HepG2 (cell line): ENCODE data around the gene USP7. TPM values are rescaled to one million over a fixed set of nuclear protein-coding genes. Genes with fewer than 3 reads are reported as not detected.
A peak's percentile ranks its signal among the peaks of the same experiment; 100 is the strongest.

Experiments
- ELF4 ChIP-seq: sonication (generic); formaldehyde crosslinking; IDR thresholded peaks from 2 replicates; pipeline ENCODE4 v1.5.0; 2020; ENCODE audit warnings: missing genetic modification reagents, mild to moderate bottlenecking, moderate library complexity, borderline replicate concordance
- HMGA1 ChIP-seq: sonication (generic); formaldehyde crosslinking; conservative IDR thresholded peaks from 2 replicates; pipeline ENCODE4 v1.4.0; 2020; ENCODE audit warnings: missing genetic modification reagents
- HNRNPUL1 ChIP-seq: fragments of 200-400 bp; formaldehyde crosslinking; IDR thresholded peaks from 2 replicates; pipeline ENCODE4 v1.6.1; 2017; ENCODE audit warnings: low read depth, mild to moderate bottlenecking, low read length, moderate library complexity
- KLF6 ChIP-seq: IDR thresholded peaks from 2 replicates; pipeline ENCODE4 v1.8.0; 2016; ENCODE audit warnings: missing biosample characterization, missing genetic modification reagents
- MAZ ChIP-seq, 2 experiments: sonication (generic) in 1 of 2; formaldehyde crosslinking in 1 of 2; IDR thresholded peaks; 2 replicates each; pipeline versions ENCODE4 v1.5.0 to v1.6.1; 2012 to 2020; ENCODE audit warnings: low read depth in 2 of 2, mild to moderate bottlenecking in 2 of 2, borderline replicate concordance in 1 of 2, improper control_type of control experiment in 1 of 2, low read length in 1 of 2, missing genetic modification reagents in 1 of 2, moderate library complexity in 1 of 2
- MED1 ChIP-seq: sonication (generic); formaldehyde crosslinking; IDR thresholded peaks from 2 replicates; pipeline ENCODE4 v1.4.0; 2020; ENCODE audit warnings: missing genetic modification reagents
- MIER2 ChIP-seq: IDR thresholded peaks from 2 replicates; pipeline ENCODE4 v1.6.1; 2016; ENCODE audit warnings: missing biosample characterization, missing genetic modification reagents
- MTA3 ChIP-seq: sonication (generic); formaldehyde crosslinking; IDR thresholded peaks from 2 replicates; pipeline ENCODE4 v1.4.0; 2020; ENCODE audit warnings: missing genetic modification reagents
- PHF21A ChIP-seq: sonication (generic); formaldehyde crosslinking; IDR thresholded peaks from 2 replicates; pipeline ENCODE4 v1.5.0; 2020; ENCODE audit warnings: mild to moderate bottlenecking, missing genetic modification reagents
- POGZ ChIP-seq: sonication (generic); formaldehyde crosslinking; IDR thresholded peaks from 2 replicates; pipeline ENCODE4 v1.4.0; 2020; ENCODE audit warnings: mild to moderate bottlenecking, missing genetic modification reagents
- PTBP1 ChIP-seq: fragments of 200-400 bp; formaldehyde crosslinking; IDR thresholded peaks from 2 replicates; pipeline ENCODE4 v1.6.1; 2018; ENCODE audit warnings: low read length, low read depth; ENCODE audit not compliant: poor library complexity, severe bottlenecking
- RBFOX2 ChIP-seq: fragments of 200-400 bp; formaldehyde crosslinking; IDR thresholded peaks from 2 replicates; pipeline ENCODE4 v1.6.1; 2017; ENCODE audit warnings: low read depth, mild to moderate bottlenecking, low read length
- SIN3A ChIP-seq: IDR thresholded peaks from 2 replicates; pipeline ENCODE4 v1.6.1; 2011; ENCODE audit warnings: low read depth, mild to moderate bottlenecking, control low read depth, low read length, borderline replicate concordance
- STAT5B ChIP-seq: sonication (generic); formaldehyde crosslinking; IDR thresholded peaks from 2 replicates; pipeline ENCODE4 v1.4.0; 2020; ENCODE audit warnings: missing genetic modification reagents
- TGIF2 ChIP-seq: IDR thresholded peaks from 2 replicates; pipeline ENCODE4 v1.6.1; 2016; ENCODE audit warnings: control low read depth, missing compliant biosample characterization
- U2AF2 ChIP-seq: fragments of 200-400 bp; formaldehyde crosslinking; IDR thresholded peaks from 2 replicates; pipeline ENCODE4 v1.6.1; 2017; ENCODE audit warnings: low read depth, mild to moderate bottlenecking, low read length
- WIZ ChIP-seq: sonication (generic); formaldehyde crosslinking; IDR thresholded peaks from 2 replicates; pipeline ENCODE4 v1.5.1; 2020; ENCODE audit warnings: mild to moderate bottlenecking, missing genetic modification reagents
- ZFP36L2 ChIP-seq: sonication (generic); formaldehyde crosslinking; IDR thresholded peaks from 2 replicates; pipeline ENCODE4 v1.4.0; 2020; ENCODE audit warnings: missing genetic modification reagents
- ZNF138 ChIP-seq: sonication (generic); formaldehyde crosslinking; IDR thresholded peaks from 2 replicates; pipeline ENCODE4 v1.5.0; 2020; ENCODE audit warnings: mild to moderate bottlenecking, low read depth, missing genetic modification reagents
- ZNF792 ChIP-seq: IDR thresholded peaks from 2 replicates; pipeline ENCODE4 v1.6.1; 2016
- ZSCAN21 ChIP-seq: sonication (generic); formaldehyde crosslinking; IDR thresholded peaks from 2 replicates; pipeline ENCODE4 v1.8.0; 2022; ENCODE audit warnings: mild to moderate bottlenecking, missing genetic modification reagents, moderate library complexity, borderline replicate concordance
- polyA plus RNA-seq, 8 experiments: library from polyadenylated mRNA; depleted of rRNA in 3 of 8; stranded (reverse) in 7 of 8; unstranded in 1 of 8; fragments of >200 nt; fragmentation: Illumina TruSeq in 4 of 8; extraction: Trizol in 4 of 8; gene quantifications; 2 replicates each; pipeline versions ENCODE4 v1.2.1 to v1.2.3, GENCODE V29; 2011 to 2016; ENCODE audit warnings: low read depth in 4 of 8, missing spikeins in 1 of 8, mixed read lengths in 1 of 8; ENCODE audit not compliant: insufficient read depth in 1 of 8
- total RNA-seq, 5 experiments: library from RNA; depleted of rRNA; stranded (reverse); fragments of >200 nt; fragmentation: Illumina TruSeq; extraction: Trizol; gene quantifications; 2 replicates each; pipeline ENCODE4 v1.2.3, GENCODE V29; 2016; ENCODE audit warnings: low read depth in 1 of 5
- TF ChIP-seq, protein P1 (sequence below): sonication (generic); formaldehyde crosslinking; IDR thresholded peaks from 2 replicates; pipeline ENCODE4 v1.9.0; 2021; ENCODE audit warnings: missing genetic modification reagents, borderline replicate concordance
- TF ChIP-seq, protein P2 (sequence below), 2 experiments: sonication (generic) in 1 of 2; formaldehyde crosslinking in 1 of 2; IDR thresholded peaks; 2 replicates each; pipeline versions ENCODE4 v1.5.1 to v1.6.1; 2011 to 2020; ENCODE audit warnings: borderline replicate concordance in 1 of 2, low read depth in 1 of 2, low read length in 1 of 2, mild to moderate bottlenecking in 1 of 2, missing genetic modification reagents in 1 of 2, moderate library complexity in 1 of 2
- TF ChIP-seq, protein P3 (sequence below), 2 experiments: sonication (generic) in 1 of 2; formaldehyde crosslinking in 1 of 2; IDR thresholded peaks; 2 replicates each; pipeline versions ENCODE4 v1.4.0 to v1.6.1; 2018 to 2020; ENCODE audit warnings: missing genetic modification reagents in 2 of 2, borderline replicate concordance in 1 of 2, low read depth in 1 of 2, mild to moderate bottlenecking in 1 of 2, missing biosample characterization in 1 of 2

The USP7 gene
- total and polyA plus RNA-seq, 2 of the 13 experiments (the other 11 are each of a cell fraction or from before 2014, with no cell fraction given) = 52.5 to 173 TPM

DNA sequence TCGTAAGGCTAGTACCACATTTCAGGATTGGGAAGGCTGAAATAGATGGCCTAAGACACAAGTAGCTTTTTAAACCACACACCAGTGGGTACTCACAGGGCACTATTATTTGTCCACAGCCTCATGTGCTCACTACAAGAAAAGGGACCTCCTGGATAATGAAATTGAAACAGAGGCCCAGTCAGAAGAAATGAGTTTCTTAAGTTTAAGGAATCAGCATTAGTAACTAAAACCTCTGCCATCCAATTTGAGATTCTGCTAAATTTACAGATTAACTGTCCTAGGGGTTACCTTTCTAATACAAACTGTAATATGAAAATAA, 3.0 kb downstream of the USP7 start (continued):
- TF ChIP-seq POGZ (CRISPR knock-in tag) (no peak), ZSCAN21 (CRISPR knock-in tag) (no peak), ELF4 (0 out of 2 replicates have a peak, but pooled peaks have one; percentile 27), SIN3A (no peak), HMGA1 (CRISPR knock-in tag) (no peak), STAT5B (CRISPR knock-in tag) (no peak), MED1 (CRISPR knock-in tag) (no peak), PTBP1 (no peak), MIER2 (CRISPR knock-in tag) (no peak), ZFP36L2 (CRISPR knock-in tag) (no peak), WIZ (no peak), KLF6 (CRISPR knock-in tag) (no peak), TGIF2 (CRISPR knock-in tag) (peak; percentile 50; the same call in 1 of the 2 replicates), MTA3 (CRISPR knock-in tag) (no peak), ZNF138 (no peak), PHF21A (no peak), HNRNPUL1 (no peak), RBFOX2 (no peak), U2AF2 (no peak), MAZ (IDR thresholded peaks at IDR 0.05; ENCODE audit: borderline replicate concordance, low read depth, low read length) (no peak), MAZ (CRISPR knock-in tag; IDR thresholded peaks at IDR 0.05; ENCODE audit: low read depth) (0 out of 2 replicates have a peak, but pooled peaks have one; percentile 29), ZNF792 (CRISPR knock-in tag) (no peak)
- TF ChIP-seq, protein P1, sequence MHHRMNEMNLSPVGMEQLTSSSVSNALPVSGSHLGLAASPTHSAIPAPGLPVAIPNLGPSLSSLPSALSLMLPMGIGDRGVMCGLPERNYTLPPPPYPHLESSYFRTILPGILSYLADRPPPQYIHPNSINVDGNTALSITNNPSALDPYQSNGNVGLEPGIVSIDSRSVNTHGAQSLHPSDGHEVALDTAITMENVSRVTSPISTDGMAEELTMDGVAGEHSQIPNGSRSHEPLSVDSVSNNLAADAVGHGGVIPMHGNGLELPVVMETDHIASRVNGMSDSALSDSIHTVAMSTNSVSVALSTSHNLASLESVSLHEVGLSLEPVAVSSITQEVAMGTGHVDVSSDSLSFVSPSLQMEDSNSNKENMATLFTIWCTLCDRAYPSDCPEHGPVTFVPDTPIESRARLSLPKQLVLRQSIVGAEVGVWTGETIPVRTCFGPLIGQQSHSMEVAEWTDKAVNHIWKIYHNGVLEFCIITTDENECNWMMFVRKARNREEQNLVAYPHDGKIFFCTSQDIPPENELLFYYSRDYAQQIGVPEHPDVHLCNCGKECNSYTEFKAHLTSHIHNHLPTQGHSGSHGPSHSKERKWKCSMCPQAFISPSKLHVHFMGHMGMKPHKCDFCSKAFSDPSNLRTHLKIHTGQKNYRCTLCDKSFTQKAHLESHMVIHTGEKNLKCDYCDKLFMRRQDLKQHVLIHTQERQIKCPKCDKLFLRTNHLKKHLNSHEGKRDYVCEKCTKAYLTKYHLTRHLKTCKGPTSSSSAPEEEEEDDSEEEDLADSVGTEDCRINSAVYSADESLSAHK (CRISPR knock-in tag) = no peak
- TF ChIP-seq, protein P2, sequence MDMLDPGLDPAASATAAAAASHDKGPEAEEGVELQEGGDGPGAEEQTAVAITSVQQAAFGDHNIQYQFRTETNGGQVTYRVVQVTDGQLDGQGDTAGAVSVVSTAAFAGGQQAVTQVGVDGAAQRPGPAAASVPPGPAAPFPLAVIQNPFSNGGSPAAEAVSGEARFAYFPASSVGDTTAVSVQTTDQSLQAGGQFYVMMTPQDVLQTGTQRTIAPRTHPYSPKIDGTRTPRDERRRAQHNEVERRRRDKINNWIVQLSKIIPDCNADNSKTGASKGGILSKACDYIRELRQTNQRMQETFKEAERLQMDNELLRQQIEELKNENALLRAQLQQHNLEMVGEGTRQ (IDR thresholded peaks at IDR 0.05; ENCODE audit: low read depth, low read length) = no peak
- TF ChIP-seq, protein P2 (CRISPR knock-in tag; IDR thresholded peaks at IDR 0.05; ENCODE audit: borderline replicate concordance) = no peak
- TF ChIP-seq, protein P3, sequence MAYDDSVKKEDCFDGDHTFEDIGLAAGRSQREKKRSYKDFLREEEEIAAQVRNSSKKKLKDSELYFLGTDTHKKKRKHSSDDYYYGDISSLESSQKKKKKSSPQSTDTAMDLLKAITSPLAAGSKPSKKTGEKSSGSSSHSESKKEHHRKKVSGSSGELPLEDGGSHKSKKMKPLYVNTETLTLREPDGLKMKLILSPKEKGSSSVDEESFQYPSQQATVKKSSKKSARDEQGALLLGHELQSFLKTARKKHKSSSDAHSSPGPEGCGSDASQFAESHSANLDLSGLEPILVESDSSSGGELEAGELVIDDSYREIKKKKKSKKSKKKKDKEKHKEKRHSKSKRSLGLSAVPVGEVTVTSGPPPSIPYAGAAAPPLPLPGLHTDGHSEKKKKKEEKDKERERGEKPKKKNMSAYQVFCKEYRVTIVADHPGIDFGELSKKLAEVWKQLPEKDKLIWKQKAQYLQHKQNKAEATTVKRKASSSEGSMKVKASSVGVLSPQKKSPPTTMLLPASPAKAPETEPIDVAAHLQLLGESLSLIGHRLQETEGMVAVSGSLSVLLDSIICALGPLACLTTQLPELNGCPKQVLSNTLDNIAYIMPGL (CRISPR knock-in tag; IDR thresholded peaks at IDR 0.05; ENCODE audit: borderline replicate concordance in 1 of 2, low read depth in 1 of 2) = no peak
